Panc1 (cell line): ENCODE data around the gene DCLK2. TPM values are rescaled to one million over a fixed set of nuclear protein-coding genes. Genes with fewer than 3 reads are reported as not detected.

Experiments used
- ATAC-seq: fragments of 200-7000 bp; cut with Tn5 transposase; 2 replicates; pipeline ENCODE4 v1.9.1; 2020; ENCODE audit warnings: mild to moderate bottlenecking, moderate library complexity
- BruUV-seq: library from RNA; stranded (reverse); fragments of 400-500 nt; replicated peaks from 2 replicates; lab custom pipeline; 2021; lab: Mats Ljungman, UMichigan
- CTCF ChIA-PET: fragments of 300-600 bp; sonication (Branson Sonifier 250); formaldehyde crosslinking; loops from one replicate; lab custom pipeline; 2022; ENCODE audit warnings: antibody characterized with exemption; lab: Charles Lee
- POLR2A ChIA-PET: fragments of 300-600 bp; sonication (Branson Sonifier 250); formaldehyde crosslinking; loops from one replicate; lab custom pipeline; 2022; ENCODE audit warnings: antibody characterized with exemption; lab: Charles Lee
- DNase-seq: peaks from one replicate; pipeline ENCODE4 v3.0.0-alpha.2; 2010; ENCODE audit warnings: low read depth, low spot score
- H3K27ac ChIP-seq: 2 replicates; pipeline ENCODE4 v1.5.1; 2011; ENCODE audit warnings: mild to moderate bottlenecking, low read length, inconsistent platforms
- H3K27me3 ChIP-seq: fragments of 200-500 bp; sonication (Bioruptor generic); 2 replicates; pipeline ENCODE4 v1.6.0; 2014; ENCODE audit warnings: low read length, inconsistent platforms; ENCODE audit not compliant: control insufficient read depth, insufficient read depth
- H3K36me3 ChIP-seq: fragments of 200-500 bp; sonication (Bioruptor generic); 2 replicates; pipeline ENCODE4 v1.5.1; 2014; ENCODE audit warnings: inconsistent platforms, mild to moderate bottlenecking, low read length, moderate library complexity; ENCODE audit not compliant: control insufficient read depth, insufficient read depth
- H3K4me1 ChIP-seq: 2 replicates; pipeline ENCODE4 v1.5.1; 2011; ENCODE audit warnings: inconsistent platforms, mild to moderate bottlenecking, low read length, moderate library complexity; ENCODE audit not compliant: control insufficient read depth, insufficient read depth
- H3K4me3 ChIP-seq, 2 experiments: 2 replicates each; pipeline ENCODE4 v1.5.1; 2011 to 2012; ENCODE audit warnings: low read depth in 2 of 2, low read length in 2 of 2, mild to moderate bottlenecking in 2 of 2, inconsistent platforms in 1 of 2, moderate library complexity in 1 of 2
- H3K9me3 ChIP-seq: fragments of 200-500 bp; sonication (Bioruptor generic); 2 replicates; pipeline ENCODE4 v1.5.1; 2014; ENCODE audit warnings: low read depth, mild to moderate bottlenecking, inconsistent platforms, low read length, moderate library complexity; ENCODE audit not compliant: control insufficient read depth, insufficient read depth
- POLR2AphosphoS5 ChIP-seq: IDR thresholded peaks from 2 replicates; pipeline ENCODE4 v1.6.1; 2012; ENCODE audit warnings: mild to moderate bottlenecking, low read depth, low read length, moderate library complexity
- SIN3A ChIP-seq: IDR thresholded peaks from 2 replicates; pipeline ENCODE4 v1.6.1; 2012; ENCODE audit warnings: low read depth, mild to moderate bottlenecking, low read length, moderate library complexity, borderline replicate concordance; ENCODE audit not compliant: insufficient read depth
- TCF7L2 ChIP-seq: IDR thresholded peaks from 2 replicates; pipeline ENCODE4 v1.6.1; 2011; ENCODE audit warnings: mild to moderate bottlenecking, low read depth, low read length, inconsistent platforms
- in situ Hi-C: cut with HindIII; loops from 2 replicates; pipeline ENCODE4 v1.10.0; 2016; ENCODE audit warnings: low sequenced_read_pairs, low pct_unique_long_range_greater_than_20kb
- intact Hi-C: fragments of 100-400 bp; cut with micrococcal nuclease; formaldehyde crosslinking; loops from one replicate; pipeline ENCODE4 v1.10.0; 2022; ENCODE audit not compliant: unreplicated experiment
- total RNA-seq: library from RNA; stranded (reverse); gene quantifications from one replicate; pipeline ENCODE4 v1.2.1, GENCODE V29; 2021; ENCODE audit not compliant: unreplicated experiment
- TF ChIP-seq, protein P1 (sequence below): fragments of 450-650 bp; IDR thresholded peaks from 2 replicates; pipeline ENCODE4 v1.5.1; 2017; ENCODE audit warnings: mild to moderate bottlenecking
- TF ChIP-seq, protein P2 (sequence below), 2 experiments: IDR thresholded peaks; 2 replicates each; pipeline ENCODE4 v1.6.1; 2011 to 2012; ENCODE audit warnings: low read depth in 2 of 2, control low read depth in 1 of 2, low read length in 1 of 2, mild to moderate bottlenecking in 1 of 2, moderate library complexity in 1 of 2; ENCODE audit not compliant: insufficient read depth in 1 of 2

Gene DCLK2
- total RNA-seq, 1 experiment from 2014 or later: 9.5 TPM

DNA sequence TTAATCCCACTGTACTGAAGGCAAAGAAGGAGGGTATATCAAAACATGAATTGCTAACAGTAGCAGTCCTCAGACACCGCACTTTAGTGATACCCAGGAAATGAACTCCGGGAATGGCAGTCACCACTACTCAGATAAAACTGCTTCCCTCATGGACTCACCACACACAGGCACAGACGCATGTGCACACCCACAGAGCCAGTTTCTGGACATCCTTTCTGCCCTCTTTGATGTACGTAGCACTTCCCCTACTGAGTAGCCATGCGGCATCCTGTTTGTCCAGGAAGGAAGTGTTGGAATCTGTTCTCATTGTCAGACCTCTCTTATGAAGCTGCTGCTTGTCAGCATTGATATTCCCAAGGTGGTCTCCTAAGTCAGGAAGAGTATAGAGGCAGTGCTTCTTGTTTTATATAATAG, 95.7 kb downstream of the DCLK2 start:
- peaks cover 4% of the 10 kb centered on the region; the same call in 1 of the 2 replicates for H3K4me1 ChIP-seq
- intact Hi-C loops: no loop called here
- no peak overlapping the region for H3K4me3 ChIP-seq
- no peaks in the 10 kb centered on the region for H3K27me3 ChIP-seq
- no TSS peak for BruUV-seq
- no peak for DNase-seq
- no peak for TF ChIP-seq POLR2AphosphoS5
- TF ChIP-seq, protein P1, sequence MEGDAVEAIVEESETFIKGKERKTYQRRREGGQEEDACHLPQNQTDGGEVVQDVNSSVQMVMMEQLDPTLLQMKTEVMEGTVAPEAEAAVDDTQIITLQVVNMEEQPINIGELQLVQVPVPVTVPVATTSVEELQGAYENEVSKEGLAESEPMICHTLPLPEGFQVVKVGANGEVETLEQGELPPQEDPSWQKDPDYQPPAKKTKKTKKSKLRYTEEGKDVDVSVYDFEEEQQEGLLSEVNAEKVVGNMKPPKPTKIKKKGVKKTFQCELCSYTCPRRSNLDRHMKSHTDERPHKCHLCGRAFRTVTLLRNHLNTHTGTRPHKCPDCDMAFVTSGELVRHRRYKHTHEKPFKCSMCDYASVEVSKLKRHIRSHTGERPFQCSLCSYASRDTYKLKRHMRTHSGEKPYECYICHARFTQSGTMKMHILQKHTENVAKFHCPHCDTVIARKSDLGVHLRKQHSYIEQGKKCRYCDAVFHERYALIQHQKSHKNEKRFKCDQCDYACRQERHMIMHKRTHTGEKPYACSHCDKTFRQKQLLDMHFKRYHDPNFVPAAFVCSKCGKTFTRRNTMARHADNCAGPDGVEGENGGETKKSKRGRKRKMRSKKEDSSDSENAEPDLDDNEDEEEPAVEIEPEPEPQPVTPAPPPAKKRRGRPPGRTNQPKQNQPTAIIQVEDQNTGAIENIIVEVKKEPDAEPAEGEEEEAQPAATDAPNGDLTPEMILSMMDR: no peak
- no peak for TF ChIP-seq TCF7L2
- TF ChIP-seq, protein P2, sequence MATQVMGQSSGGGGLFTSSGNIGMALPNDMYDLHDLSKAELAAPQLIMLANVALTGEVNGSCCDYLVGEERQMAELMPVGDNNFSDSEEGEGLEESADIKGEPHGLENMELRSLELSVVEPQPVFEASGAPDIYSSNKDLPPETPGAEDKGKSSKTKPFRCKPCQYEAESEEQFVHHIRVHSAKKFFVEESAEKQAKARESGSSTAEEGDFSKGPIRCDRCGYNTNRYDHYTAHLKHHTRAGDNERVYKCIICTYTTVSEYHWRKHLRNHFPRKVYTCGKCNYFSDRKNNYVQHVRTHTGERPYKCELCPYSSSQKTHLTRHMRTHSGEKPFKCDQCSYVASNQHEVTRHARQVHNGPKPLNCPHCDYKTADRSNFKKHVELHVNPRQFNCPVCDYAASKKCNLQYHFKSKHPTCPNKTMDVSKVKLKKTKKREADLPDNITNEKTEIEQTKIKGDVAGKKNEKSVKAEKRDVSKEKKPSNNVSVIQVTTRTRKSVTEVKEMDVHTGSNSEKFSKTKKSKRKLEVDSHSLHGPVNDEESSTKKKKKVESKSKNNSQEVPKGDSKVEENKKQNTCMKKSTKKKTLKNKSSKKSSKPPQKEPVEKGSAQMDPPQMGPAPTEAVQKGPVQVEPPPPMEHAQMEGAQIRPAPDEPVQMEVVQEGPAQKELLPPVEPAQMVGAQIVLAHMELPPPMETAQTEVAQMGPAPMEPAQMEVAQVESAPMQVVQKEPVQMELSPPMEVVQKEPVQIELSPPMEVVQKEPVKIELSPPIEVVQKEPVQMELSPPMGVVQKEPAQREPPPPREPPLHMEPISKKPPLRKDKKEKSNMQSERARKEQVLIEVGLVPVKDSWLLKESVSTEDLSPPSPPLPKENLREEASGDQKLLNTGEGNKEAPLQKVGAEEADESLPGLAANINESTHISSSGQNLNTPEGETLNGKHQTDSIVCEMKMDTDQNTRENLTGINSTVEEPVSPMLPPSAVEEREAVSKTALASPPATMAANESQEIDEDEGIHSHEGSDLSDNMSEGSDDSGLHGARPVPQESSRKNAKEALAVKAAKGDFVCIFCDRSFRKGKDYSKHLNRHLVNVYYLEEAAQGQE (IDR thresholded peaks at IDR 0.05; ENCODE audit: insufficient read depth in 1 of 2, low read depth in 2 of 2, low read length in 1 of 2): no peak
- no peak for TF ChIP-seq SIN3A
- POLR2A ChIA-PET: no interaction called here
- H3K9me3 ChIP-seq: no peaks in the 10 kb centered on the region
- peak overlapping the region; percentile 17; the same call in 1 of the 2 replicates for H3K27ac ChIP-seq
- no peak for ATAC-seq
- no peaks in the 10 kb centered on the region for H3K36me3 ChIP-seq
- in situ Hi-C loops: no loop called here
- CTCF ChIA-PET: no interaction called here

DNA sequence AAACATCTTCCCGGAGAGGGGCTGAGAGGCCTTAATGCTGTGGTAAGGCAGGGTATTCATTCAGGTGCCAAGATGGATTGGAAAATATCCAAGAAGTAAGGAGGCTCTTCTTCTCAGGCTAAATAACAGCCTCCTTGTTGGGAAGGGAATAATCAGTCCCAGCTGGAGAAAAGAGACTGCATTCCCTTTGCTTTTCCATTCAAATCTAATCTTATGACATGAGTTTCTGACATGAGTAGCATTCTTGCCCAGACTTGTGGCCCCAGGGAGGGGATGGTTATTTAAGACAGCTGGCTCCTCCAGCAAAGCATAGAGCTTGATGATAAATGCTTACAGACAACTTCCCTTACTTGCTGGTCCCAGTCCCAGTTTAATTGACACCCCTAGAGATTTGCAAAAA, 98.3 kb downstream of the DCLK2 start:
- BruUV-seq: no TSS peak
- CTCF ChIA-PET: interaction anchor here (0.7 kb wide), 1 partner anchor 836 kb away, joined by 3 read pairs; no protein-coding TSS in a partner anchor
- no peak for DNase-seq
- in situ Hi-C loops (no loop called here), intact Hi-C loops (no loop called here)
- H3K27ac ChIP-seq: no peak overlapping the region
- POLR2A ChIA-PET: no interaction called here
- H3K4me3 ChIP-seq: no peak overlapping the region
- H3K36me3 ChIP-seq: no peaks in the 10 kb centered on the region
- peaks cover 4% of the 10 kb centered on the region; the same call in 1 of the 2 replicates for H3K4me1 ChIP-seq
- ATAC-seq: no peak
- H3K9me3 ChIP-seq: no peaks in the 10 kb centered on the region
- no peaks in the 10 kb centered on the region for H3K27me3 ChIP-seq
- no peak for TF ChIP-seq SIN3A
- no peak for TF ChIP-seq POLR2AphosphoS5
- TF ChIP-seq TCF7L2: no peak
- TF ChIP-seq, protein P1: no peak
- TF ChIP-seq, protein P2 (IDR thresholded peaks at IDR 0.05; ENCODE audit: insufficient read depth in 1 of 2, low read depth in 2 of 2, low read length in 1 of 2): no peak
